Sigmoid colon (tissue), 4 donors: ENCODE results near the gene DARS1.

ENCODE experiments used
- CTCF ChIP-seq, 4 experiments: fragments of 450-650 bp in 3 of 4; fragments of 200-600 bp in 1 of 4; IDR thresholded peaks; one replicate each; pipeline ENCODE4 v1.5.1; 2016 to 2019; ENCODE audit warnings: antibody characterized with exemption in 4 of 4, mild to moderate bottlenecking in 3 of 4, moderate library complexity in 2 of 4
- EP300 ChIP-seq, 4 donors: sonication (generic); formaldehyde crosslinking; IDR thresholded peaks; one replicate each; pipeline ENCODE4 v1.6.1; 2017; ENCODE audit warnings: antibody characterized with exemption in 4 of 4
- POLR2A ChIP-seq, 2 donors: fragments of 450-650 bp; IDR thresholded peaks; one replicate each; pipeline ENCODE4 v1.6.1; 2016; ENCODE audit warnings: antibody characterized with exemption in 2 of 2, mild to moderate bottlenecking in 2 of 2, moderate library complexity in 2 of 2
- POLR2AphosphoS5 ChIP-seq, 4 donors: sonication (generic); formaldehyde crosslinking; IDR thresholded peaks; one replicate each; pipeline ENCODE4 v1.6.1; 2017; ENCODE audit warnings: antibody characterized with exemption in 4 of 4

DNA sequence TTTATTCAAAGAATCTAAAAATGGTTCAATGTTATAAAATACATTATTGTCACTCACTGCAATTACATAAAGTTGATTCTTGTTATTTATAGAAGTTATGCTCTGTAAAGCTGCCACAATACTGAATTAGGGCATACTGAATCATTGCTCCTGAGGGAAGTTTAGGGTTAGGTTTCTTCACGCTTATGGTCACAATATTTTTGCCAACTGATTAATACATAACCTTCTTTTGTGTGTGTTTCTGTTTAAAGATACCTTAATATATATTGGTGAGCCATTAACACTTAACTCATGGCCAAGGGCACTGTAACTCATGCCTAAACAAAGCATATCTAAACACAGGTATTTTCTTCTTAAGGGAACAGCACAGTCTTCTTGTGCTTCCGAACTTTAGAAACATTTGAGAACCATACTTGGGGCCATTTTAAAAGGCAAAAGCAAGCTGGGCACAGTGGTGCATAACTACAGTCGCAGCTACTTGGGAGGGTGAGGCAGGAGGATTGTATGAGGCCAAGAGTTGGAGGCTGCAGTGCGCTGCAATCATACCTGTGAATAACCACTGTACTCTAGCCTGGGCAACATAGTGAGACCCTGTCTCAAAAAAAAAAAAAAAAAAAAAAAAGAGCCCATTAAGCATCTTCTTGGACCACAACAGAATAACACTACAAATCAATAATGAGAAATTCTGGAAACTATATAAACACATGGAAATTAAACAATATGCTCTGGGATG, 15.6 kb downstream of the DARS1 start:
- no peak for TF ChIP-seq CTCF (IDR thresholded peaks at IDR 0.05)
- no peak for TF ChIP-seq POLR2A (IDR thresholded peaks at IDR 0.05)
- no peak for TF ChIP-seq POLR2AphosphoS5 (IDR thresholded peaks at IDR 0.05)
- no peak for TF ChIP-seq EP300 (IDR thresholded peaks at IDR 0.05)
